HG03457 (cell line): Measurements from ENCODE around the gene SNIP1.
"Not testable (repeated sequence)": the region's sequence is repeated elsewhere in the genome, so short reads cannot be mapped to it uniquely, and the experiment has no call there.

Experiments
- ATAC-seq: cut with Tn5 transposase; IDR thresholded peaks from one replicate; pipeline ENCODE4 v1.9.1; 2021; ENCODE audit warnings: moderate number of reproducible peaks; ENCODE audit not compliant: unreplicated experiment

SNIP1 gene

GRCh38 chr1:37559957-37560379 is 5.9 kb upstream of the SNIP1 start:
- not testable (repeated sequence) for ATAC-seq

DNA sequence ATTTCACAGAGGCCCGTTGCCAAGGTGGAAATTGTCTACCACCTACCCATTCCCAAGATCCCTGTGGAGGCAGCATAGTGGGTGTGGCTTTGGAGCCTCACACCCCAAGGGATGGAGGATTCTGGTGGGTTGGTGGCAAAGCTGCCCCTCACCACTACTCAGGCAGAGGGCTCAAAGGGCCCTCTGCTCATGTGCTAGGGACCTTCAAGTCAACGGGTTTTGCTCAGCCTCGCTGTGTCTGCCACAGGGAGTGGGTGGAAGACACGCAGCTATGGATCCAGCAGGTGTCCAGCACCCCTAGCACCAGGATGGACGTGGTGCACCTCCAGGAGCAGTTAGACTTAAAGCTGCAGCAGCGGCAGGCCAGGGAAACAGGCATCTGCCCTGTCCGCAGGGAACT is 5.0 kb upstream of the SNIP1 start:
- ATAC-seq: no peak

DNA sequence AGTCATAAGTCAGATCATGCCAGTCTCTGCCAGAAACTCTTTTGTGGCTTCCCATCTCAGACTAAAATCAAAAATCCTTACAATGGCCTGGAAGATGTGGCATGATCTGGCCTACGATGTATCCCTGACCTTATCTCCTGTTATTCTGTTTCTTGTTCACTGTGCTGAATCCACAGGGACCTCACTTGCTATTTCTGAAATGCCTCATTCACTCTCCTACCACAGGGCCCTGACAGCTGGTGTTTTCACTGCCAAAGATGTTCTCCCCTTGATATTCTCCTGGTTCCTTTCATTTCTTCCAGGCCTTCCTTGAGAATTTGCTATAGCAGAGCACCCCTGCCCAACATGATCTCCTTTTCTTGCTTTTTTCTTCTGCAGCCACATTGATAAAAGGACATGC is 4.3 kb upstream of the SNIP1 start:
- no peak for ATAC-seq

GRCh38 chr1:37557402-37557801 is 3.3 kb upstream of the SNIP1 start:
- ATAC-seq: no peak

DNA sequence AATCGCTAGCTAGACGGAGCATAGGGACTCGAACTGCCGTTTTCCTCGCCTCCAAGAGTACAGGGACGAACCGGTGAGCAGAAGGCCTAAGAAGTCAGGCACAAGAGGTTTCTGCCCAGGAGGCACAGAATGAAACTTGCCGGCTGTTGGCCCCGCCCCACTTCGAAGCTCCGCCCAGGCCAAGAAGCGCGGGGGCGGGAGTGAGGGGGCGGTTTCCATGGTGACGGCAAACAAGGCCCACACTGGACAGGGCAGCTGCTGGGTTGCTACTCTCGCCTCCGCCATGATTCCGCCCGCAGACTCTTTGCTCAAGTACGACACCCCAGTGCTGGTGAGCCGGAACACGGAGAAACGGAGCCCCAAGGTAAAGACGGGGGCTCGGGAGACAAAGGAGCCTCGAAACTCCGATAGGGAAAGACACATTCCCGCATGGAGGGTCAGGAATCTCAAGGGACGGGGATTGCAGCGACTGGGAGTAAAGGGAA is 2.7 kb upstream of the SNIP1 start, which contains the start of gene DNALI1:
DNALI1 (plus strand) TSS at position 229 of the 485 bp plus-strand sequence; CDS start at position 284, 55 bp downstream.
- no peak for ATAC-seq

- no peak for ATAC-seq
These were observed 531 bp downstream of the SNIP1 start for GRCh38 chr1:37553598-37553926.

DNA sequence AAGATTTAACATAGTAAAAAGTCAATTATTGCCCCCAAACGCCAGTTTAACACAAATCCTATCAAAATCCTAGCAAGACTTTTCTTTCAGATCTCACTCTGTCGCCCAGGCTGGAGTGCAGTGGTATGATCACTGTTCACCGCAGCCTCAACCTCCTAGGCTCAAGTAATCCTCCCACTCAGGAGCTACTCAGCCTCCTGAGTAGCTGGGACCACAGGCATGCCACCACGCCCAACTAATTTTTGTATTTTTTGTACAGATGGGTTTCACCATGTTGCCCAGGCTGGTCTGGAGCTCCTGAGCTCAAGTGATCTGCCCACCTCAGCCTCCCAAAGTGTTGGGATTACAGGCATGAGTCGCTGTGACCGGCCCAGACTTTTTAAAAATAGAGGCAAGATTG is 4.8 kb downstream of the SNIP1 start:
- no peak for ATAC-seq

DNA sequence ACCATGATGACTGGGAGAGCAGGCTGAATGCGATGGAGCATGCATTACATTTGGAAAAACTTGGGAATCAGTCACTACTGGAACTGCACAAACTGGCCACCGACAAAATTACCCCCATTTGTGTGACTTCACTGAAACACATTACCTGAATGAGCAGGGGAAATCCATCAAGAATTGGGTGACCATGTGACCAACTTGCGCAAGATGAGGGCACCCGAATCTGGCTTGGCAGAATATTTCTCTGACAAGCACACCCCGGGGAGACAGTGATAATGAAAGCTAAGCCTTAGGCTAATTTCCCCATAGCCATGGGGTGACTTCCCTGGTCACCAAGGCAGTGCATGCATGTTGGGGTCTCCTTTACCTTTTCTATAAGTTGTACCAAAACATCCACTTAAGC is 9.1 kb downstream of the SNIP1 start:
- no peak for ATAC-seq

GRCh38 chr1:37544530-37544929 is 9.6 kb downstream of the SNIP1 start:
- no peak for ATAC-seq

DNA sequence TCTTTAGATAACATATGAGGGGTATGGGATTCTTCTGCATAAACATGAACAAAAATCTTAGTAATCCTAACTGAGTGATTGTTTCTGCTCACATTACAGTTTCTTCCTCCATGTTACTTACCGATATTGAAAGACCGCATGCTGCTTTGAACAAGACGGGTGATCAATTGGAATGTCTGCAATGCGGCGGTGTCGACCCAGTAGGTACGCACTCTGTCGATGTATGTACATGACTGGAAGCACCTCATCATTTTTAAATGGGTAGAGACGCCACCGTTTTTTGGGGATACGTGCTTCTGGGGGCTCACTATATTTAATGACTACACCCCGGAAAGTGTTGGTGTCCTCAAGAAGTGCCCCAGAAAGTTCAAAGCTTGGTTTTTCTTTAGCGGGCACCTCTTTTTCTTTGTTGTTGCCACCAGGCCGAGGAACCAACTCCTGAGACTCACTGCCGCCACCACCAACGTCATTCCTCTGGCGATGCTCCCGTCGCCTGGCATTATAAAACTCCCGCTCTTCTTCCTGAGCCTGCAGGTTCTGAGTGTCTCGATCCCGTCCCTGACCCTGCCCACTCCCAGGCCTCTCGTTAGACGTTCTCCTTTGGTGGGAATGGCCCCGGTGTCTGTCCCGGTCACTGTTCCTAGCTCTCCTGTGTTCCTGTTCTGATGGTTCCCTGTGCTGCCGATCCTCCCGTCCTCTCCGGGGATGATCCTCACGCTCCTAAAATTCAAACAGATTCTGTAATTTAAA is 13.9 kb downstream of the SNIP1 start:
- no peak for ATAC-seq

GRCh38 chr1:37539154-37539553 is 14.9 kb downstream of the SNIP1 start:
- ATAC-seq: not testable (repeated sequence)

DNA sequence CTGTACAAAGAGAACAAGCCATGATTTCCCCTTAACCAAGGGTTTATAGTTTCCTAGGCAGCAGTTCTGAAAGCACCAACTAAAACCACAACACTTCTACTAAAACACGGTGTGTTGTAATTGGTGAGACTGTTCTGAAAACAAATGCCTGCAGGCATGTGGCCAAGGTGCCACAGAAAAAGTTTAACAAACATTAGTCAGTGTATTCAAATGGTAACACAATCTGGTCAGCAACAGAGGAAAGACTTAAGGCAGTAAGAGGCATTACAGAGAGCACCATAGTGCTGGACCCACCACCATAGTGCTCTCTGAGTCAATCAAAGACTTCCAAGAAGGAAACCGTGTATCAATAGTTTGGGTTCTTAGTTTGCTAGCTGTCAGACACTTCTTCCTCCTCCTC is 16.7 kb downstream of the SNIP1 start:
- ATAC-seq: no peak

DNA sequence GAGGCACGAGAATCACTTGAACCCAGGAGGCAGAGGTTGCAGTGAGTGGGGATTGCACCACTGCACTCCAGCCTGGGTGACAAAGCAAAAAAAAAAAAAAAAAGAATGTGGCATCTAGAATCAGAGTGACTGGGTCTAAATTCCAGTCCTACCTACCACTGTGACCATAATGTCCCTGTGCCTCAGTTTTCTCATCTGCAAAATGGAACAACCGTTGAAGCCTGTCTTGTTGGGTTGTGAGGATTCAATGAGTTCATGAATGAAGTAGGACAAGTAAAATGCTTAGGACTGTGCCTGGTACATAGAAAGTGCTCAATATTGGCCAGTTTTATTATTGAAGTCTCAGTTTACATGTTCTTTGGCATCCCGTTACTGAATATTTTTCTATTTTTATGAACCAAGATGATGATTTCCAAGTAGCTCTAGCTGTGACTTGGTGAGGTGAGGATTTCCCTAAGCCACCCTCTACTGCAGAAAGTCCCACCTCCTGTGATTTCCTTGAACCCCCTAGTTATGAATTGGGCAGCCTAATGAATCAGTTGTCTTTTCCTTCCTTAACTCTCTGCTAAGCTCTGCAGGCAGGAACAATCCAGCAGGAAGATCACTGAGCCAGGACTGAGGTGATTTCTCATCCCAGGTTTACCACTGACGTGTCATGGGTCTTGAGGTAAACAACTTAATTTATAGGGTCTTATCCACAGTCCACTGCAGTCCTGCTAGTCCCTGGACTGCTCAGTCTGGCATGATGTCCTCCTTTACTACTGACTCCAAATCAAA is 20.6 kb downstream of the SNIP1 start:
- no peak for ATAC-seq

GRCh38 chr1:37532418-37533156 is 21.5 kb downstream of the SNIP1 start:
- ATAC-seq: not testable (repeated sequence)

GRCh38 chr1:37529888-37530287 is 24.2 kb downstream of the SNIP1 start:
- ATAC-seq: not testable (repeated sequence)

GRCh38 chr1:37519613-37520012 is 34.5 kb downstream of the SNIP1 start:
- ATAC-seq: no peak

- not testable (repeated sequence) for ATAC-seq
These were observed 35.2 kb downstream of the SNIP1 start for GRCh38 chr1:37518929-37519328.

- not testable (repeated sequence) for ATAC-seq
These were observed 35.9 kb downstream of the SNIP1 start for GRCh38 chr1:37518241-37518640.

DNA sequence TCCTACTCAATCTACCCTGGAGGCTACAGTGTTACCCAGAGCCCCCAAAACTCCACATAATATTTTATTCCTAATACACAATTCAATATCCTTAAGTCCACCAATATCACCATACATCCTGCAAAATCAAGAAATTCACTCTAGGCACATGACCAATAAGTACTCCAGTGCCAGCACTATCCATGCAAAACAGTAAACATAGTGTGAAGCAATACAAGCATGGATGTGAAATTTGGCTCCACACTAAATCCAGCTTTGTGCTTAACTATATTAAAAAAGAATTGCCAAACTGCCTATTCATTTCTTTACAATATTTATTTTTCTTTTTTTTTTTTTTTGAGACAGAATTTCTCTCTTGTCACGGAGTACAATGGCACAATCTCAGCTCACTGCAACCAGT is 36.5 kb downstream of the SNIP1 start:
- ATAC-seq: no peak

DNA sequence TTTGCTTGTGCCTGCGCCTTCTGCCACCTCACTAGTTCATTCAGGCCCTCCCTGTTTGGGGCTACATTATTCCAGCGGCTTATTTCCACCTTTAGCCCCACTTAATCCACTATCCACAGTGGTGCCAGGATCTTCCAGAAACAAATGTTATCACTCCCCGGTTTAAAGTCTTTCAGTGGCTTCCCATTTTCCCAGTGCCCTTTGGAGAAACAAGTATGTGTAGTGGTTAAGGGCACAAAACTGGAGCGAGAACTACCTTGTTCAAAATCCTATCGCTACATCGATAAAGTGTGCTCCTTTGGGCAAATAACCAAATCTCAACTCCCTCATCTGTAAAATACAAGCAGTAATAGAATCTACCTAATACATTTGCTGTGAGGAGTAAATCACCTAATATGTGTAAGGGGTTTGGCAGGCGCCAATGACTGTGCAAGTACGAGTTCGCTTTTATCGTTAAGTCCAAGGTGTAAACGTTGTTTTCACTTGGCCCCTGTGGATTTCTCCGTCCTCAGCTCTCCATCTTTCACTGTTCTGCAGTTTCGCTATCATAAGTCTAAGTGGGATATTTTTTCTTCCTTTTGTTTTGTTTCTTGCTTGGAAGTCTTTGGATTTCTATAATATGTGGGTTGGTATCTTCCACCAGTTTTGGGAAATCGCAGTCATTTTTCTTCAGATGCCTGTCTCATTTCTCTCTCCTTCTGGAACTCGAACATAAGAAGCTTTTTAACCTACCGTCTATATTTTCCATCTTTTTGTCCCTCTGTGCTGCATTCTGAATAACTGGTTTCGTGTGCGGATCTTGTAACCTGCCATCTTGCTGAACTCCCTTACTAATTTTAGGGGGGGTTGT is 38.7 kb downstream of the SNIP1 start:
- ATAC-seq: no peak
